ENCODE results near the gene SLC37A1.

SLC37A1 gene

DNA sequence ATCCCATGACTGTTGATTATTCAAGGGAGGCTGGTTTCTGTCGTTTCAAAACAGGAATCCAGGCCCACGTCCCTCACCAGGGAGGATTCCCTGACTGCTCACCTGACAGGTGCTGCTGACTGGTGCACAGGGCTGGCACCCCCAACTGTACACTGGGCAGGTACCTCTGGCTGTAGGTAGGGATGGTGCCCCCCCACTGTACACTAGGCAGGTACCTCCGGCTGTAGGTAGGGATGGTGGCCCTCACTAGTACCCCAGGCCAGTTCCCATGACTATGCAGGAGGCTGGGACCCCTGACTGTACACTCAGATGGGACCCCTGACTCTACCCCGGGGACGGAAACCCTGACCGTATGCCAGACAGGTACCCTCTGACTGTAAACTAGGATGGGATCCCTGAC lies 106.2 kb downstream of the SLC37A1 start:
- Mint-ChIP-seq H3K4me3 (no peak overlapping the region), H3K27ac (peak overlapping the region; percentile 44 to 86 (median 79)), H3K27me3 (ENCODE audit: low read depth) (peaks cover 14% of the 10 kb centered on the region), H3K36me3 (ENCODE audit: low read depth) (no peaks in the 10 kb centered on the region), H3K4me1 (peaks cover 47% of the 10 kb centered on the region), H3K9me3 (no peaks in the 10 kb centered on the region)
- TF ChIP-seq, protein P1, sequence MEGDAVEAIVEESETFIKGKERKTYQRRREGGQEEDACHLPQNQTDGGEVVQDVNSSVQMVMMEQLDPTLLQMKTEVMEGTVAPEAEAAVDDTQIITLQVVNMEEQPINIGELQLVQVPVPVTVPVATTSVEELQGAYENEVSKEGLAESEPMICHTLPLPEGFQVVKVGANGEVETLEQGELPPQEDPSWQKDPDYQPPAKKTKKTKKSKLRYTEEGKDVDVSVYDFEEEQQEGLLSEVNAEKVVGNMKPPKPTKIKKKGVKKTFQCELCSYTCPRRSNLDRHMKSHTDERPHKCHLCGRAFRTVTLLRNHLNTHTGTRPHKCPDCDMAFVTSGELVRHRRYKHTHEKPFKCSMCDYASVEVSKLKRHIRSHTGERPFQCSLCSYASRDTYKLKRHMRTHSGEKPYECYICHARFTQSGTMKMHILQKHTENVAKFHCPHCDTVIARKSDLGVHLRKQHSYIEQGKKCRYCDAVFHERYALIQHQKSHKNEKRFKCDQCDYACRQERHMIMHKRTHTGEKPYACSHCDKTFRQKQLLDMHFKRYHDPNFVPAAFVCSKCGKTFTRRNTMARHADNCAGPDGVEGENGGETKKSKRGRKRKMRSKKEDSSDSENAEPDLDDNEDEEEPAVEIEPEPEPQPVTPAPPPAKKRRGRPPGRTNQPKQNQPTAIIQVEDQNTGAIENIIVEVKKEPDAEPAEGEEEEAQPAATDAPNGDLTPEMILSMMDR (IDR thresholded peaks at IDR 0.05; ENCODE audit: unreplicated experiment in 3 of 3): no peak

DNA sequence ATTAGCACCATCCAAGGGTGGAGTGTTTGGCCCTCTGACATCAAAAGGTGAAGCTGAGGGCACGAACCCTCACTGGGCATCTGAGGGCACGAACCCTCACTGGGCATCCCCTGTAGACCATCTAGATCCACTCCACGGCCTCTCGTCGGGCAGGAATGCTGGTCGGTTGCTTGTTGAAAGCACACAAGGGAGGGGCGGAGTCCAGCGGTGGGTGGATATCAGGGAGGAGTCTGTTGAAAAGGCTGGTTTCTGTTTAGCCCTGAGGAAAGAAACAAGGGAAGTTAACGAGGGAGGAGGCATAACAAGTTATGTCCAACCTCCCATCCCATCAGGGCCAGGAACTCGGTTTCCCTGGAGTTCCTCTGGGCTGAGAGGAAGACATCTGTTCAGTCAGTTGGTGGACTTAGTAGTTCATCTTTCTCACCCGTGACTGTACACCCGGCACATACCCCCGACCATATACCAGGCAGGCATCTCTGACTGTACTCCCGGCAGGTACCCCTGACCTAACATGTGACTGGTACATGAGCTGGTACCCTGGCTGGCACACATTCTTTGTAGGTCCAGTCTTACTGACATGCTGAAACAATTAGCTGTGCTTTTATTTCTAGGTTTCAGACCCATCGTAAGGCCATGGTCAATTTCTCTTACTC lies 107.6 kb downstream of the SLC37A1 start:
- Mint-ChIP-seq H3K9me3 (no peaks in the 10 kb centered on the region), H3K27ac (peak overlapping the region; percentile 91 to 94 (median 91)), H3K4me3 (peak overlapping the region; percentile 5 to 24 (median 15)), H3K4me1 (peaks cover 50% of the 10 kb centered on the region), H3K36me3 (ENCODE audit: low read depth) (no peaks in the 10 kb centered on the region), H3K27me3 (ENCODE audit: low read depth) (peaks cover 14% of the 10 kb centered on the region)
- TF ChIP-seq, protein P1 (IDR thresholded peaks at IDR 0.05; ENCODE audit: unreplicated experiment in 3 of 3): no peak

DNA sequence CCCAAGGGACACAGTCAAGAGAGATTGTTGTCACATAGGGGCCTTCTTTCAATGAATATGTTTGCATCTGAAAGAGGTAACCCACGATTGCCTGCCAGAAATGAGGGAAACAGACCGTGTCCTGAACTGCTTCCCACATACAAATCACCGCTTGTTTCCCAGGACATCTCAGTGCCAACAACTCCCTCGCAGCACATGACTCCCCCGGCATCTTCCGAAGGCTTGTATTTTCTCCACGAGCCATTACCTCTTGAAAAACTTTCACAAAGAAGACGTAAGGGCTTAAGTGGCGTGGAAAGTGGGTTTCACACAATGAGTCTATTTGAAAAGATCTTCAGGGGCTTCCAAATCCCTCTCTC lies 108.1 kb downstream of the SLC37A1 start:
- Mint-ChIP-seq H3K36me3 (ENCODE audit: low read depth) (no peaks in the 10 kb centered on the region), H3K27ac (peak overlapping the region; percentile 91 to 94 (median 91)), H3K27me3 (ENCODE audit: low read depth) (peaks cover 17% of the 10 kb centered on the region), H3K9me3 (no peaks in the 10 kb centered on the region), H3K4me1 (peaks cover 50% of the 10 kb centered on the region), H3K4me3 (peak overlapping the region; percentile 12 to 17 (median 15))
- TF ChIP-seq, protein P1 (IDR thresholded peaks at IDR 0.05; ENCODE audit: unreplicated experiment in 3 of 3): no peak

DNA sequence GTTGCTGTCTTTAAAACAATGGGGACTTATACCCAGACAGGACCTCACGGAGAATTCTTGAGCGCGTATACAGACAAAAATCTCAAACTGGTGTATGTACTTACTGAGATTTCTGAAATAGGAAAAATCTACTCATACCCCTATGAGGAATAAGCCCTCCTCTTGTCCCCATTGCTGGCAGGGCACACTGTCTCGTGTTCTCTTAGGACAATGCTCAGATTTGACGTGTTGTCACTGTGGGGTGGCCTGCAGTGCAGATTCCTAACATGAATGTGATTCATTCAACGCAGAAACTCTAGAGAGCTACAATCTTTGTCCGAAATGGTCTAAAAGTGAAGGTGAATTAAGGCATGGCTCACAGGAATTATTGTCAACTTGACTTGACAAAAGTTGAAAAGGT lies 108.6 kb downstream of the SLC37A1 start:
- peaks cover 22% of the 10 kb centered on the region for H3K27me3 Mint-ChIP-seq (ENCODE audit: low read depth)
- peak overlapping the region; percentile 91 to 94 (median 91) for H3K27ac Mint-ChIP-seq
- H3K9me3 Mint-ChIP-seq: no peaks in the 10 kb centered on the region
- TF ChIP-seq, protein P1 (IDR thresholded peaks at IDR 0.05; ENCODE audit: unreplicated experiment in 3 of 3): no peak
- H3K4me3 Mint-ChIP-seq: no peak overlapping the region
- no peaks in the 10 kb centered on the region for H3K36me3 Mint-ChIP-seq (ENCODE audit: low read depth)
- peaks cover 50% of the 10 kb centered on the region for H3K4me1 Mint-ChIP-seq

DNA sequence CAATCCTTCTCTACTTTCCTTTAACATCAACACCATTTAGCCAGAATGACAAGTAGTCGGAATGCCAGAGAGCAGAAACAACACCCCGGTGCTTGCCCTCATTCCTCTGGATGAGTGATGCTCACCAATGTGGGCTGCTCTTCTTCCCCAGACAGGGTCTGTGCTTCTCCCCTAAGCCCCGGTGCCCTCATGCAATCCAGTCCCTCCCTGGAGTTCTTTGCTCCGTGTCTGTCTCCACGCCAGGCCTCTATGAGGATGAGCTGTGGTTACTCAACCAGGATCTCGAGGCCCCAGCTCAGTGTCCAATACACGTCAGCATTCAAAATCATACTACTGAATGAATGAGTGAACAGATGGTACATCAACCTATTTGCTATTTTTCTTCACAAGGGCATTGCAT lies 110.0 kb downstream of the SLC37A1 start:
- no peaks in the 10 kb centered on the region for H3K36me3 Mint-ChIP-seq (ENCODE audit: low read depth)
- no peaks in the 10 kb centered on the region for H3K9me3 Mint-ChIP-seq
- no peak overlapping the region for H3K4me3 Mint-ChIP-seq
- peaks cover 22% of the 10 kb centered on the region for H3K27me3 Mint-ChIP-seq (ENCODE audit: low read depth)
- peak overlapping the region; percentile 54 to 94 (median 92) for H3K27ac Mint-ChIP-seq
- peaks cover 44% of the 10 kb centered on the region for H3K4me1 Mint-ChIP-seq
- TF ChIP-seq, protein P1 (IDR thresholded peaks at IDR 0.05; ENCODE audit: unreplicated experiment in 3 of 3): no peak
